Fibroblast of skin of abdomen (primary cell): ENCODE data around the gene UGT3A2.

Experiments
- DNase-seq: peaks from one replicate; pipeline ENCODE4 v3.0.0-alpha.2; 2013

Gene UGT3A2

GRCh38 chr5:36006163-36006562, 60.5 kb downstream of the UGT3A2 start:
- DNase-seq, result no peak

- no peak for DNase-seq
Observed at GRCh38 chr5:36001032-36001431, 65.7 kb downstream of the UGT3A2 start.

- no peak for DNase-seq
Observed at GRCh38 chr5:35999547-35999946, 67.1 kb downstream of the UGT3A2 start.

- DNase-seq, result no peak
Observed at GRCh38 chr5:35996076-35996475, 70.6 kb downstream of the UGT3A2 start.

- no peak for DNase-seq
Observed at GRCh38 chr5:35990941-35991611, 75.6 kb downstream of the UGT3A2 start, which contains the start of gene UGT3A1. TSS of gene UGT3A1 (minus strand) at chr5:35991390. CDS start at chr5:35991240, 150 bp downstream.

GRCh38 chr5:35990520-35990919, 76.2 kb downstream of the UGT3A2 start:
- DNase-seq, result no peak

GRCh38 chr5:35988529-35988928, 78.2 kb downstream of the UGT3A2 start:
- no peak for DNase-seq

GRCh38 chr5:35987776-35988175, 78.9 kb downstream of the UGT3A2 start:
- DNase-seq, result no peak
